Kidney capillary endothelial cell (primary cell): ENCODE measurements around the gene DNAH5.
"Not testable (repeated sequence)": the region's sequence is repeated elsewhere in the genome, so short reads cannot be mapped to it uniquely, and the experiment has no call there.

ENCODE experiments used
- DNase-seq: peaks from one replicate; pipeline ENCODE4 v3.0.0-alpha.2; 2018; ENCODE audit warnings: low spot score

The DNAH5 gene

GRCh38 chr5:13843175-13843846, 101.2 kb downstream of the DNAH5 start:
- no peak for DNase-seq

GRCh38 chr5:13833440-13833839, 111.0 kb downstream of the DNAH5 start:
- no peak for DNase-seq

- DNase-seq, result no peak
These were observed 113.1 kb downstream of the DNAH5 start for GRCh38 chr5:13831351-13831750.

GRCh38 chr5:13830536-13830935, 114.0 kb downstream of the DNAH5 start:
- no peak for DNase-seq

- no peak for DNase-seq
These were observed 123.1 kb downstream of the DNAH5 start for GRCh38 chr5:13821366-13821765.

GRCh38 chr5:13816126-13816525, 128.4 kb downstream of the DNAH5 start:
- no peak for DNase-seq

- no peak for DNase-seq
These were observed 130.2 kb downstream of the DNAH5 start for GRCh38 chr5:13814301-13814700.

- no peak for DNase-seq
These were observed 134.6 kb downstream of the DNAH5 start for GRCh38 chr5:13809921-13810320.

- DNase-seq, result no peak
These were observed 140.2 kb downstream of the DNAH5 start for GRCh38 chr5:13804336-13804735.

- DNase-seq, result not testable (repeated sequence)
These were observed 145.9 kb downstream of the DNAH5 start for GRCh38 chr5:13798569-13798968.

- DNase-seq, result no peak
These were observed 158.6 kb downstream of the DNAH5 start for GRCh38 chr5:13785781-13786415.

GRCh38 chr5:13783726-13784125, 160.8 kb downstream of the DNAH5 start:
- DNase-seq, result no peak

- no peak for DNase-seq
These were observed 164.4 kb downstream of the DNAH5 start for GRCh38 chr5:13780081-13780480.

- no peak for DNase-seq
These were observed 170.8 kb downstream of the DNAH5 start for GRCh38 chr5:13773649-13774048.

- no peak for DNase-seq
These were observed 173.4 kb downstream of the DNAH5 start for GRCh38 chr5:13771011-13771571.

- no peak for DNase-seq
These were observed 178.3 kb downstream of the DNAH5 start for GRCh38 chr5:13766236-13766635.

GRCh38 chr5:13763719-13764118, 180.8 kb downstream of the DNAH5 start:
- DNase-seq, result no peak

- DNase-seq, result no peak
These were observed 194.7 kb downstream of the DNAH5 start for GRCh38 chr5:13749766-13750165.

- DNase-seq, result peak; percentile 18
These were observed 198.5 kb downstream of the DNAH5 start for GRCh38 chr5:13746026-13746425.

- DNase-seq, result peak; percentile 27
These were observed 199.0 kb downstream of the DNAH5 start for GRCh38 chr5:13745508-13745907.

GRCh38 chr5:13740471-13740870, 204.0 kb downstream of the DNAH5 start:
- DNase-seq, result no peak

- DNase-seq, result no peak
These were observed 205.0 kb downstream of the DNAH5 start for GRCh38 chr5:13739479-13739878.

GRCh38 chr5:13735691-13736090, 208.8 kb downstream of the DNAH5 start:
- no peak for DNase-seq
